PC-3 (cell line): ENCODE measurements around the gene TOMM34. TPM values are rescaled to one million over a fixed set of nuclear protein-coding genes. Genes with fewer than 3 reads are reported as not detected.

ENCODE experiments used
- ATAC-seq: fragments of 200-7000 bp; cut with Tn5 transposase; 2 replicates; pipeline ENCODE4 v1.9.1; 2020; ENCODE audit warnings: mild to moderate bottlenecking, moderate library complexity
- BruUV-seq: library from RNA; stranded (reverse); fragments of 400-500 nt; replicated peaks from 2 replicates; lab custom pipeline; 2021; lab: Mats Ljungman, UMichigan
- CTCF ChIA-PET: fragments of 300-600 bp; sonication (Branson Sonifier 250); formaldehyde crosslinking; loops from one replicate; lab custom pipeline; 2022; ENCODE audit warnings: antibody characterized with exemption; lab: Charles Lee
- POLR2A ChIA-PET: fragments of 300-600 bp; sonication (Branson Sonifier 250); formaldehyde crosslinking; loops from one replicate; lab custom pipeline; 2022; ENCODE audit warnings: antibody characterized with exemption; ENCODE audit not compliant: unreplicated experiment; lab: Charles Lee
- DNase-seq: peaks from one replicate; pipeline ENCODE4 v3.0.0-alpha.2; 2015
- H2AFZ ChIP-seq: fragments of 300-600 bp; sonication (generic); 2 replicates; pipeline ENCODE4 v1.6.0; 2016; ENCODE audit warnings: antibody characterized with exemption, low read length
- H3F3A ChIP-seq: fragments of 300-600 bp; sonication (generic); one replicate; pipeline ENCODE4 v1.6.0; 2017; ENCODE audit warnings: antibody characterized with exemption, low read length, control low read depth, mild to moderate bottlenecking; ENCODE audit not compliant: unreplicated experiment
- H3K27ac ChIP-seq: fragments of 300-600 bp; sonication (generic); 2 replicates; pipeline ENCODE4 v1.5.1; 2016; ENCODE audit warnings: mild to moderate bottlenecking, low read length
- H3K27me3 ChIP-seq: fragments of 300-600 bp; sonication (generic); 2 replicates; pipeline ENCODE4 v1.6.1; 2016; ENCODE audit warnings: low read length, mixed read lengths
- H3K36me3 ChIP-seq: fragments of 300-600 bp; sonication (generic); 2 replicates; pipeline ENCODE4 v1.6.1; 2016; ENCODE audit warnings: low read depth, mixed run types, low read length, mixed read lengths
- H3K4me1 ChIP-seq: fragments of 300-600 bp; sonication (generic); 2 replicates; pipeline ENCODE4 v1.5.1; 2016; ENCODE audit warnings: low read length; ENCODE audit not compliant: insufficient read depth
- H3K4me2 ChIP-seq: fragments of 300-600 bp; sonication (generic); 2 replicates; pipeline ENCODE4 v1.6.0; 2016; ENCODE audit warnings: low read length
- H3K4me3 ChIP-seq: fragments of 300-600 bp; sonication (generic); 2 replicates; pipeline ENCODE4 v1.5.1; 2016; ENCODE audit warnings: mild to moderate bottlenecking, low read length, mixed read lengths
- H3K79me2 ChIP-seq: fragments of 300-600 bp; sonication (generic); 2 replicates; pipeline ENCODE4 v1.6.1; 2017; ENCODE audit warnings: low read length, mixed read lengths
- H3K9ac ChIP-seq: fragments of 300-600 bp; sonication (generic); 2 replicates; pipeline ENCODE4 v1.6.0; 2016; ENCODE audit warnings: mild to moderate bottlenecking, low read length
- H3K9me2 ChIP-seq: fragments of 300-600 bp; sonication (generic); replicated peaks from 2 replicates; pipeline ENCODE4 v1.6.1; 2016; ENCODE audit warnings: mixed run types, low read length, mixed read lengths
- H3K9me3 ChIP-seq: fragments of 300-600 bp; sonication (generic); 2 replicates; pipeline ENCODE4 v1.6.1; 2016; ENCODE audit warnings: low read length, mixed read lengths
- H4K20me1 ChIP-seq: fragments of 300-600 bp; sonication (generic); 2 replicates; pipeline ENCODE4 v1.6.1; 2016; ENCODE audit warnings: low read length, mixed read lengths
- EZH2 ChIP-seq: fragments of 300-600 bp; sonication (generic); IDR thresholded peaks from one replicate; pipeline ENCODE4 v1.6.1; 2017; ENCODE audit warnings: antibody characterized with exemption, mild to moderate bottlenecking, low read length; ENCODE audit not compliant: unreplicated experiment
- EZH2phosphoT487 ChIP-seq: fragments of 300-600 bp; sonication (generic); IDR thresholded peaks from 2 replicates; pipeline ENCODE4 v1.6.1; 2018; ENCODE audit warnings: mild to moderate bottlenecking, antibody characterized with exemption, low read length, borderline replicate concordance
- intact Hi-C: fragments of 100-400 bp; cut with micrococcal nuclease; formaldehyde crosslinking; loops from 2 replicates; pipeline ENCODE4 v1.9.0; 2023
- total RNA-seq: library from RNA; depleted of rRNA; stranded (reverse); fragments of >200 nt; gene quantifications from 2 replicates; pipeline ENCODE4 v1.2.3, GENCODE V29; 2014
- TF ChIP-seq, protein P1 (sequence below): fragments of 300-600 bp; sonication (generic); conservative IDR thresholded peaks from 2 replicates; pipeline ENCODE4 v1.5.1; 2017; ENCODE audit warnings: antibody characterized with exemption, low read depth, mild to moderate bottlenecking, low read length

The TOMM34 gene
- total RNA-seq, 1 experiment from 2014 or later = 120 TPM

DNA sequence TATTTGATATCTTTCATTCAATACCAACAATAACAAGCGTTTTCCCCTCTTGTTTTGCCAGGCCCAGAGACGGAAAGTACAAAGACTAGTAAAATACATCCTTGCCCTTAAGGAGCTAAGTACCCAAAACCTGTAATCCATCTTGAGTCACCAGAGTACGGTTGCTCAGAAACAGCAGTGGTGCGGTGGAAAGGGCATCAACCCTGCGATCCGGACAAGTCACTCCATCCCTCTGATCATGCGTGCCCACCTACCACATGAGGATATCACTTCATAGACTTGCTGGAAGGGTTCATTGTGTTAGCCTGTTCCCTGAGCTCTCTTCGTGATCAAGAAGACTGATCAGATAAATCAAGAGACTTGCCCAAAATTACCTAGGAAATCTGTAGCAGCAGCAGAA is 1.9 kb downstream of the TOMM34 start:
- Histone ChIP-seq H3K9me2 (no peaks in the 10 kb centered on the region), H3K4me2 (peak overlapping the region; percentile 93), H3K27me3 (no peaks in the 10 kb centered on the region), H3K36me3 (peaks cover 46% of the 10 kb centered on the region), H3K27ac (0 out of 2 replicates have a peak overlapping the region, but pooled peaks have one; percentile 89), H3K4me3 (peak overlapping the region; percentile 79), H3K9ac (peak overlapping the region; percentile 91), H3K4me1 (peaks cover 47% of the 10 kb centered on the region), H3F3A (no peaks in the 10 kb centered on the region), H4K20me1 (peaks cover 58% of the 10 kb centered on the region), H3K79me2 (peaks cover 69% of the 10 kb centered on the region), H2AFZ (no peak overlapping the region), H3K9me3 (no peaks in the 10 kb centered on the region)
- POLR2A ChIA-PET = no interaction called here
- BruUV-seq = no TSS peak
- DNase-seq (no peak), ATAC-seq (no peak)
- CTCF ChIA-PET = interaction anchor here (0.6 kb wide), 1 partner anchor 53 kb away, joined by 6 read pairs; no protein-coding TSS in a partner anchor
- intact Hi-C loops = loop anchor here (2.0 kb wide), 1 partner anchor 47 kb away; the partner anchor contains the start of gene PABPC1L
- TF ChIP-seq, protein P1, sequence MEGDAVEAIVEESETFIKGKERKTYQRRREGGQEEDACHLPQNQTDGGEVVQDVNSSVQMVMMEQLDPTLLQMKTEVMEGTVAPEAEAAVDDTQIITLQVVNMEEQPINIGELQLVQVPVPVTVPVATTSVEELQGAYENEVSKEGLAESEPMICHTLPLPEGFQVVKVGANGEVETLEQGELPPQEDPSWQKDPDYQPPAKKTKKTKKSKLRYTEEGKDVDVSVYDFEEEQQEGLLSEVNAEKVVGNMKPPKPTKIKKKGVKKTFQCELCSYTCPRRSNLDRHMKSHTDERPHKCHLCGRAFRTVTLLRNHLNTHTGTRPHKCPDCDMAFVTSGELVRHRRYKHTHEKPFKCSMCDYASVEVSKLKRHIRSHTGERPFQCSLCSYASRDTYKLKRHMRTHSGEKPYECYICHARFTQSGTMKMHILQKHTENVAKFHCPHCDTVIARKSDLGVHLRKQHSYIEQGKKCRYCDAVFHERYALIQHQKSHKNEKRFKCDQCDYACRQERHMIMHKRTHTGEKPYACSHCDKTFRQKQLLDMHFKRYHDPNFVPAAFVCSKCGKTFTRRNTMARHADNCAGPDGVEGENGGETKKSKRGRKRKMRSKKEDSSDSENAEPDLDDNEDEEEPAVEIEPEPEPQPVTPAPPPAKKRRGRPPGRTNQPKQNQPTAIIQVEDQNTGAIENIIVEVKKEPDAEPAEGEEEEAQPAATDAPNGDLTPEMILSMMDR = no peak
- TF ChIP-seq EZH2phosphoT487 (no peak), EZH2 (no peak)

GRCh38 chr20:44956410-44956809 is 3.8 kb downstream of the TOMM34 start:
- CTCF ChIA-PET = no interaction called here

DNA sequence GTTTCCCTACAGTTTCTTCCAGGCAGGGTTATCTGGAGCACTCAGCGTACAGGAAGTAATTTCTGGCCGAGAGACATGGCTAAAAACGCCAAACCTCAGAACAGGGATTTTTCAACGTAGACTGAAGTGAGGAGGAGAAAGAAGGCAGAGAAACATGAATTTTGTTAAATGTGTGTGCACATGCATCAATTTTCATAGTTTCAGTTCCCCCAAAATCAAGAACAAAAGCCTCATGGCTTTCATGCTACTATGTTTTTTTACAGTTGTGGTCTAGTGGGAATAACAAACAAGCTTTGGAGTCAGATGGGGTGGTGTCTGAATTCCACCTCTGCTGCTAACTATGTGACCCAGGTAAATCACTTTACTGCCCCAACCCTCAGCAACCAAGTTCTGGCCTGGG is 4.9 kb downstream of the TOMM34 start:
- peaks cover 21% of the 10 kb centered on the region for H3K4me1 ChIP-seq
- H3K9me3 ChIP-seq = no peaks in the 10 kb centered on the region
- peaks cover 75% of the 10 kb centered on the region for H3K36me3 ChIP-seq
- H3K9ac ChIP-seq = no peak overlapping the region
- DNase-seq = no peak
- intact Hi-C loops = no loop called here
- ChIA-PET POLR2A (no interaction called here), CTCF (no interaction called here)
- H2AFZ ChIP-seq = no peak overlapping the region
- TF ChIP-seq, protein P1 = no peak
- no peak for TF ChIP-seq EZH2phosphoT487
- no peaks in the 10 kb centered on the region for H3K9me2 ChIP-seq
- H3K27ac ChIP-seq = no peak overlapping the region
- peaks cover 69% of the 10 kb centered on the region for H4K20me1 ChIP-seq
- peaks cover 72% of the 10 kb centered on the region for H3K79me2 ChIP-seq
- BruUV-seq = no TSS peak
- no peaks in the 10 kb centered on the region for H3K27me3 ChIP-seq
- H3K4me3 ChIP-seq = no peak overlapping the region
- no peaks in the 10 kb centered on the region for H3F3A ChIP-seq
- H3K4me2 ChIP-seq = no peak overlapping the region
- ATAC-seq = no peak

More at GRCh38 chr20:44956410-44956809, 3.8 kb downstream of the TOMM34 start:
- Histone ChIP-seq H3K4me2 (no peak overlapping the region), H3K36me3 (peaks cover 64% of the 10 kb centered on the region), H3K9me3 (no peaks in the 10 kb centered on the region), H4K20me1 (peaks cover 69% of the 10 kb centered on the region), H3F3A (no peaks in the 10 kb centered on the region), H2AFZ (no peak overlapping the region), H3K9me2 (no peaks in the 10 kb centered on the region), H3K79me2 (peaks cover 72% of the 10 kb centered on the region), H3K4me3 (no peak overlapping the region), H3K27ac (no peak overlapping the region), H3K27me3 (no peaks in the 10 kb centered on the region), H3K4me1 (peaks cover 32% of the 10 kb centered on the region), H3K9ac (no peak overlapping the region)
- no TSS peak for BruUV-seq
- DNase-seq (no peak), ATAC-seq (no peak)
- POLR2A ChIA-PET = no interaction called here
- intact Hi-C loops = no loop called here
- TF ChIP-seq, protein P1 = no peak
- TF ChIP-seq EZH2 (no peak), EZH2phosphoT487 (no peak)
